CD4-positive, alpha-beta T cell treated with Interleukin-4 for 4 hours (primary cell): Measurements from ENCODE around the gene RNF112.
"Not testable (repeated sequence)": the region's sequence is repeated elsewhere in the genome, so short reads cannot be mapped to it uniquely, and the experiment has no call there.

ENCODE experiments used
- DNase-seq: peaks from one replicate; pipeline ENCODE4 v3.0.0-alpha.2; 2020

Gene RNF112

GRCh38 chr17:19414396-19415280, 3.6 kb downstream of the RNF112 start:
- no peak for DNase-seq

- DNase-seq = no peak
Measured at GRCh38 chr17:19415311-19415710, 4.3 kb downstream of the RNF112 start.

- DNase-seq = no peak
Measured at GRCh38 chr17:19415806-19416775, 5.1 kb downstream of the RNF112 start.

DNA sequence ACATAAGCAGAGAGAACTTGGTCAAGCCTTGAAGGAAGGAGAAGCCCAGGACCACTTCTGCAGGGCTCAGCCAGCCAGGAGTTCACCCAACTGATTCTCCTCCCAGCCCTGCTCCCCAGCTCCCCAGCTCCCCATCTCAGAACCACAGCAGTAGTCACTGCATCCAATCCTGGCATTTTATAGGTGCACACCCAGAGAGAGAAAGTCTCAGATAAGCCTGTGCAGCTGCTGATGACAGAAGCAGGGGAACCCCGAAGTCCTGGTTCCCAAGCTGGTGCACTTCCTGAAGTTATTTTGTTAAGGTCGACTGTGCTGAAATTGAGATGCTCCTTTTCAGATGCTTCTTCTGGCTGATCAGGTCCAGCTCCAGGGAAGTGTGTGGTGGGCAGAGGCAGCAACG, 6.6 kb downstream of the RNF112 start:
- no peak for DNase-seq

DNA sequence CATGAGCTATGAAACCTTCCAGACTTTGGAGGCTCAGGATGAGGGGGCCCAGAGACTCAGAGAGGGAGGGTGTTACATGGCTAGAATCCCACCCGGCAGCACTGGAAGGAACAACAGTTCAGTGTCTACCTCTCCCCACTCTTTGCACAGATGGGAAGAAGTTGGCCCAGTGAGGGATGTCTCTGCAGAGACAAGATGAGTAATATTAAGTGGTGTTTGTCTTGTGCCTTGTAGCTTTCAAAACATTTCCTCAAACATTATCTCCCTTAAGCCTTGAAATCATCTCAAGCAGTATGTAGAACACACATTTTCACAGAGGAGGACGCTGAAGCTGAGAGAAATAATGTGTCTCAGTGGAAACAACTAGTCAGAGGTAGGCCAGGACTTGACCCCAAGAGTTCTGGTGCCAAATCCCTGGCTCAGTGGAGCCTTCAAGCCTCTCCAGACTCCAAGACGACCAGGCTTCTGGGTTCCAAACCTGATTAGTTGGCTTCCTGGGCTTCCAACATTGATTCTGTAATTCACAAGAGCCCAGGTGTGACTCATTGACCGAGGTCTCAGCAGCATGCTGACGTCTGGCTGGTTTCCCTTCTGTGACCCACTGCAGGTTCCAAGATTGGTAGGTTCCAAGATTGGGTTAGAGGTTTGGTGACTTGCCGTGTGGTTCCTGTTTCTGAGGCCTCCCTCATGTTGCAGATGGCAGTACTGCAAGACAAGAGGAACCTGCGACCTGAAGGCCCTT, 7.4 kb downstream of the RNF112 start:
- peak; percentile 13 for DNase-seq

GRCh38 chr17:19421219-19421618, 10.2 kb downstream of the RNF112 start:
- DNase-seq = no peak

DNA sequence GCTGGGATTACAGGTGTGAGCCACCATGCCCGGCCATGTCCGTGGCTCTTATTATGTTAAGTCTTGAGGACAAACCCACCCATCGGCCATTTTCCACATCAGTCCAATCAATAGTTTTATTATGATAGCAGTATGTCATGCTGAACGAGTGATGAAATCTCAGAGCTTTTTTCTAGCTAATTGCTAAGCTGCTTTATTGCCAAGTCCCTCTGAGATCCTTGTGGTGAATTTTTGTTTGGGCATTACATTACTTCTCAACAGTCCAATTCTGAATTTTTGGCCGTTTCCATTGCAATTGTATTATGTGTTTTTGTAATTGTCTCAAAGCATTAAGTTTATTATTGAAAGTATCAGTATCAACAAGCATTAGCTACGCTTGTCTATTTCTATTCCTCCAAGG, 10.9 kb downstream of the RNF112 start:
- no peak for DNase-seq

DNA sequence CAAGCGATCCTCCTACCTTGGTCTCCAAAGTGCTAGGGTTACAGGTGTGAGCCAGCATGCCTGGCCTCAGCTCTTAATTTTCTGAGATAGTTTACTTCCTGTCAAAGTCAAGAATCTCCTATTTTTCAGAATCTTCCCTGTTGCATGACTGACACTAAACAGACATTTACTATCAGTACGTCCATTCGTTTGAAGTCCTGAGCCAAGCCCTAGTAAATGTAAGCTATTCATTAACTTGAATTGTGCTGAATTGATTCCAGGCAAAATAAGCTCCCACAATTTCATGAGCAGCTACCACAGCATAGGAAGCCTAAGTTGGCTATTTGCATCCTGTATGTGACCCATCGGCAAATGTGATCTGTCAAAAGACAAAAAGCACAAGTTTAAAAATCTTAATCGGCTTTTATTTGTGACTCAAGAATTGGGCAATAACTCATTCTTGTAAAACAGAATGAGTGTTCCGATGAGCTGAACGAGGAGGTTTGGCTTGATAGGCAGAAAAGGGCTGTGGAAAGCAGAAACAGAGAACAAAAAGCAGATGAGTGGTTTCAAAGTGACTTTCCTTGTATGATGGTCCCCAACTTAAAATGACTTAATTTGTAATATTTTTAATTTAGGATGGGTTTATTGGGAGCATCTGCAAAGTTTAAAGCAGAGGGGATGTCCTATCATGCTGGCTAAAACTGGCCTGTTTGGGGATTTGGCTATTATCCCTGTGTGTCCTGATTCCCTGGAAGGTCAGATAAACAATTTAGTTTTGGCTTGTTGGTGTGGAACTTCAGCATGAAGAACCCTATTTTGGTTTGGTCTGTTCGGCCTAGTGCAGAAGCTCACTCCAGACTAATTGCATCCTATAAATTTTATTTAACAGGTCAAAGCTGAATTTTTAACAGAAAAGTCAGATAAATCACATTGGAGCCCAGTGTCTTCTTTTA, 14.2 kb downstream of the RNF112 start:
- DNase-seq = no peak

DNA sequence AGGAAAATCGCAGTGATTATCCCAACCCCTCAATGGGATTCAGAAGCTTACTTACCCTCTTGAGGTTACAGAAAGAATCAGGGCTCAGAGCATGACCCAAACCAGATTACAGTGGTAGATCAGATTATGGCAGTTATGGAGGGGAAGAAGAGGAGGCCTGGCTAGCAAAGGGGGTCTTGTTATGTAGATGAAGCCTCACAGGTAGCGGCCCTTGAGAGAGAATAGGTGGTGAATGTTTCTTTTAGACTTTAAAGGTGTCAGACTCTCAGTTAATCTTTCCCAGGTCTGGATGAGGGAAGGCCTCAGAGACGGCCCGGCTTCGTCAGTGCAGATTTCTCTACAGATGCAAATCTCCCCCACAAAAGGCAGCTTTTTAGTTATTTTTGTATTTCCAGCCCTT, 15.6 kb downstream of the RNF112 start:
- no peak for DNase-seq

DNA sequence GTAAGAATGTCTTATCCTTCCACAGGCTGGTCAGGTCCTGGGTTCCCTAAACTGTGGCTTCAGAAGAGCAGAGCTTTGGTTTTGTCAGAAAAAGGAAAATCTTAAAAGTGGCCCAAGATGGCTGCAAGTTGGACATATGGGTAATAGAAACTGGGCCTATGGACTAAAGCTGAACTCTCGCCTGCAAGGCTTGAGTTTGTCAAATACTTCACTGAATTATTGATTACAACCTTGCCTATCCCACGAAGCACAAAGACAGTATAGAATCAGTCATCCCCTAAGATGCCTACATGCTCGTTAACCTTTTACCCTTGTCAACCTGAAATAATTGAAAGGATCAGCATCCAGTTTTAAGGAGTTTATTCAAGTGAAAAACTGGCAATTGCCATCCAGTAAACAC, 20.7 kb downstream of the RNF112 start:
- no peak for DNase-seq

DNA sequence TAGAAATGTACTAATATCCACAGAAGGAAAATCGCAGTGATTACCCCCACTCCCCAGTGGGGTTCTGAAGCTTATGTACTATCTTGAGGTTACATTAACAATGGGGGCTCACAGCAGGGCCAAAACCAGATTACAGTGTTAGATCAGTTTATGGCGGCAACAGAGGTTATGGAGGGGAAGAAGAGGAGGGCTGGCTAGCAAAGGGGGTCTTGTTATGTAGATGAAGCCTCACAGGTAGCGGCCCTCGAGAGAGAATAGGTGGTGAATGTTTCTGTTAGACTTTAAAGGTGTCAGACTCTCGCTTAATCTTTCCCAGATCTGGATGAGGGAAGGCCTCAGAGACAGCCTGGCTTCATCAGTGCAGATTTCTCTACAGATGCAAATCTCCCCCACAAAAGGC, 22.2 kb downstream of the RNF112 start:
- DNase-seq = no peak

GRCh38 chr17:19433727-19434340, 22.8 kb downstream of the RNF112 start:
- DNase-seq = no peak

GRCh38 chr17:19440421-19440820, 29.4 kb downstream of the RNF112 start:
- no peak for DNase-seq

DNA sequence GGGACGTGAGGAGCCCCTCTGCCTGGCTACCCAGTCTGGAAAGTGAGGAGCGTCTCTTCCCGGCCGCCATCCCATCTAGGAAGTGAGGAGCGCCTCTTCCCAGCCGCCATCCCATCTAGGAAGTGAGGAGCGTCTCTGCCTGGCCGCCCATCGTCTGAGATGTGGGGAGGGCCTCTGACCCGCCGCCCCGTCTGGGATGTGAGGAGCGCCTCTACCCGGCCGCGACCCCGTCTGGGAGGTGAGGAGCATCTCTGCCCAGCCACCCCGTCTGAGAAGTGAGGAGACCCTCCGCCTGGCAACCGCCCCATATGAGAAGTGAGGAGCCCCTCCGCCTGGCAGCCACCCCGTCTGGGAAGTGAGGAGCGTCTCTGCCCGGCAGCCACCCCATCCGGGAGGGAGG, 30.3 kb downstream of the RNF112 start:
- DNase-seq = not testable (repeated sequence)

GRCh38 chr17:19442731-19443130, 31.7 kb downstream of the RNF112 start:
- DNase-seq = no peak

DNA sequence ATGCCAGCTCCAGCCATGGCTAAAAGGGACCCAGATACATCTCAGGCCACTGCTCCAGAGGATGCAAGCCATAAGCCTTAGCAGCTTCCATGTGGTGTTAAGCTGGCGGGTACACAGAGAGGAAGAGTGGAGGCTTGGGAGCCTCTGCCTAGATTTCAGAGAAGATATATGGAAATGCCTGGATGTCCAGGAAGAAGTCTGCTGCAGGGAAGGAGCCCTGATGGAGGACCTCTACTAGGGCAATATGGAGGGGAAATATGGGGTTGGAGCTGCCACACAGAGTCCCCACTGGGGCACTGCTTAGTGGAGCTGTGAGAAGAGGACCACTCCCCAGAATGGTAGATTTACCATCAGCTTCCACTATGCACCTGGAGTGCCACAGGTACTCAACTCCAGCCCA, 32.1 kb downstream of the RNF112 start:
- no peak for DNase-seq

DNA sequence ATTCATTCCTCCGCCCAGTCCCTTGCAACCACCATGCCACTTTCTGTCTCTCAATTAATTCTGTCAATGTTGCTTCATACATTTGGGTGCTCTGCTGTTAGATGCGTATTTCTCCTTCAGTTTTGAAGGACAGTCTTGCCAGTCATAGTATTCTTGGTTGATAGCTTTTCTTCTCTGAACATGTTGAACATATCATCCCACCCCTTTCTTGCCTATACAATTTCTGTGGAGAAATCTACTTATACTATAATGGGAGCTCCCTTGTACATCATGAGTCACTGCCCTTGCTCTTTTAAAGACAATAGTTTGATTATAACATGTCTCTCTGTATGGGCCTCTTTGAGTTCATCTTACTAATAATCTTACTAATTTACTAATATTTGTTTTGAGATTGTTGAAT, 34.1 kb downstream of the RNF112 start:
- DNase-seq = no peak

- not testable (repeated sequence) for DNase-seq
Measured at GRCh38 chr17:19446577-19446976, 35.5 kb downstream of the RNF112 start.

- DNase-seq = peak; percentile 81
Measured at GRCh38 chr17:19447085-19447583, 36.1 kb downstream of the RNF112 start.

DNA sequence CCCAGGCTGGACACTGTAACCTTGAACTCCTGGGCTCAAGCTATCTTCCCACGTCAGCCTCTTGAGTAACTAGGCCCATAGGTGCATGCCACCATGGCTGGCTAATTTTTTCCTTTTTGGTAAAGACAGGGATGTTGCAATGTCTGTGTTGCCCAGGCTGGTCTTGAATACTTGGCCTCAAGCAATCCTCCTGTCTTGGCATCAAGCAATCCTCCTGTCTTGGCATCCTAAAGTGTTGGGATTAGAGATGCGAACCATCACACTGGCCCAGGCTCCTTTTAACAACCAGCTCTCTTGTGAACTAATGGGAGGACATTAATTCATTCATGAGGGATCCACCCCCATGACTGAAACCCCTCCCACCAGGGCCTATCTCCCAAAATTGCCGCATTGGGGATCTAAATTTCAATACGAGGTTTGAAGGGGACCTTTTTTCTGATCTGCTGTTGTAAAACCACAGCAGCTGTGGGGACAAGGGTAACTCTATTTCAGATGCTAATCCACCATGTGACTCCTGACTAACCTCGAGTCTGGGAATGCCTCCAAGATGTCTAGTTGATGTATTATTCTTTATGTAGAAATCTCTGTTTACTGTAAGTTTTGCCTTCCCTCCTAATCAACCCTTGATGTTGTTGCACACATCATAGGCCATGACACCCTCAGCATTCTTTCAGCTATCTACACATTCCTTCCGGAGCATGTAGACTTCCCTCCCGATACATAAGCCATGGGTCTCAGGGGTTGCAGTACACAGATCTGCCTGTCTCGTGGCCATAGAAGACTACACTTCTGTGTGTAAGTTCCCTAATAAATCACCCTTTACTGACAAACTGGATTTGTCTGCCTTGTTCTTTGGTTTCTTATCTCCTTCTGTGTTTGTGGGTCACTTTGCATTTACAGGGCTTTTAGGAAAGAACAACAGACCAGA, 37.6 kb downstream of the RNF112 start:
- no peak for DNase-seq
